GM10248 (cell line): Measurements from ENCODE around the gene ABHD18.
"Not testable (repeated sequence)": the region's sequence is repeated elsewhere in the genome, so short reads cannot be mapped to it uniquely, and the experiment has no call there.

Experiments used
- CTCF ChIA-PET: fragments of 300-600 bp; sonication (Branson Sonifier 250); formaldehyde crosslinking; extraction: SDS; loops from one replicate; lab custom pipeline; 2021; ENCODE audit warnings: antibody characterized with exemption; lab: Yijun Ruan, JAX
- POLR2A ChIA-PET: fragments of 350-650 bp; sonication (Branson Sonifier 250); formaldehyde crosslinking; extraction: SDS; loops from one replicate; lab custom pipeline; 2020; ENCODE audit warnings: antibody characterized with exemption; lab: Yijun Ruan, JAX
- DNase-seq: peaks from one replicate; pipeline ENCODE4 v3.0.0; 2012; ENCODE audit errors: extremely low spot score
- CTCF ChIP-seq: IDR thresholded peaks from 2 replicates; pipeline ENCODE4 v1.5.1; 2012; ENCODE audit warnings: mild to moderate bottlenecking, low read depth; ENCODE audit errors: extremely low read depth, missing control alignments, control extremely low read depth

ABHD18 gene

GRCh38 chr4:127985989-127986388 is 20.8 kb downstream of the ABHD18 start:
- CTCF ChIA-PET = interaction anchor here (1.2 kb wide), 1 partner anchor 21 kb away, joined by 3 read pairs; the partner anchor contains the start of genes ABHD18 and MFSD8
- no peak for DNase-seq
- no peak for TF ChIP-seq CTCF
- POLR2A ChIA-PET = no interaction called here

GRCh38 chr4:127988638-127989037 is 23.4 kb downstream of the ABHD18 start:
- no peak for TF ChIP-seq CTCF
- DNase-seq = no peak
- ChIA-PET POLR2A (no interaction called here), CTCF (no interaction called here)

- TF ChIP-seq CTCF = no peak
- ChIA-PET POLR2A (no interaction called here), CTCF (interaction anchor here (0.8 to 1.5 kb wide), 2 partner anchors 27 to 28 kb away, joined by 3 to 4 read pairs; partner anchors contain the start of genes ABHD18 and MFSD8)
- no peak for DNase-seq
Measured at GRCh38 chr4:127993151-127993550, 27.9 kb downstream of the ABHD18 start.

GRCh38 chr4:127995776-127996175 is 30.6 kb downstream of the ABHD18 start:
- no peak for DNase-seq
- no peak for TF ChIP-seq CTCF
- ChIA-PET POLR2A (no interaction called here), CTCF (interaction anchor here (0.7 kb wide), 1 partner anchor 25 kb away, joined by 3 read pairs; no protein-coding TSS in a partner anchor)

- POLR2A ChIA-PET = not testable (repeated sequence)
- CTCF ChIA-PET = interaction anchor here (0.7 to 1.5 kb wide), 2 partner anchors 11 to 24 kb away, joined by 3 read pairs; no protein-coding TSS in a partner anchor
Measured at GRCh38 chr4:127996521-127996920, 31.3 kb downstream of the ABHD18 start.

GRCh38 chr4:127997534-127998388 is 32.6 kb downstream of the ABHD18 start:
- peak; percentile 56 for DNase-seq
- peak; percentile 40 for TF ChIP-seq CTCF
- CTCF ChIA-PET = interaction anchor here (1.0 to 1.5 kb wide), 8 partner anchors 8 to 290 kb away, joined by 3 to 6 read pairs (median 4); partner anchors contain the start of genes ABHD18 and MFSD8
- POLR2A ChIA-PET = no interaction called here

More at GRCh38 chr4:127996521-127996920, 31.3 kb downstream of the ABHD18 start:
- DNase-seq = not testable (repeated sequence)

GRCh38 chr4:128006592-128006991 is 41.4 kb downstream of the ABHD18 start:
- CTCF ChIA-PET = interaction anchor here (1.0 to 3.3 kb wide), 6 partner anchors 9 to 41 kb away, joined by 3 to 10 read pairs (median 4); partner anchors contain the start of genes ABHD18 and MFSD8
- DNase-seq = no peak
- TF ChIP-seq CTCF = no peak
- POLR2A ChIA-PET = no interaction called here
